ENCODE results near the gene RASA1.
"Not testable (repeated sequence)": the region's sequence is repeated elsewhere in the genome, so short reads cannot be mapped to it uniquely, and the experiment has no call there.

The RASA1 gene

DNA sequence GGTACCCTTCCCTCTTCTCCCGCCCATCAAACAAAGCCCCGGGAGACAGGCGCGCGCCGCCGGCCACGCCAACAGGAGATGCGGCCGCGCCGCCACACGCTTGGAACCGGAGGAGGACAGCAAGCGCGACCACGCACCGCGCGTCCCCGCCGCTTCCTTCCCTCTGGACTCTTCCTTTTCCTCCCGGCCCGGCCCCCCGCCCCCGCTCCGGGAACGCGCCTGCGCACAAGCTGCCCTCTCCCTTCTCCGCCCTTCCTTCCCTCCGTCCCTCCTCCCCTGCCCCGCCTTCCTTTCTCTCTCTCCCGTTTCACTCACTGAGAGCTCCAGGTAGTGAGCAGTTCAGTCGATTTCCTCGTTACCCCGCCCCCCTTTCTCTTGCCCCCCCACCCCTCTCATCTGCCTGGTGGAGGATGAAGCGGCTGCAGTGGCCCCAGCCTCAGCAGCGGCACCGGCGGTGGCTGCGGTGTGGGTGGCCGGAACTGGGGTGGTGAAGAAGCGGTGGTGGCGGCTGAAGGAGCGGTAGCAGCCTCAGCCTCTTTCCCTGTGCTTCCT, at the start of gene RASA1:
TSS of gene RASA1 (plus strand) at position 310 of the 552 bp plus-strand sequence. CDS start 569 bp downstream, outside the sequence.
- DNase-seq = peak; percentile 87

DNA sequence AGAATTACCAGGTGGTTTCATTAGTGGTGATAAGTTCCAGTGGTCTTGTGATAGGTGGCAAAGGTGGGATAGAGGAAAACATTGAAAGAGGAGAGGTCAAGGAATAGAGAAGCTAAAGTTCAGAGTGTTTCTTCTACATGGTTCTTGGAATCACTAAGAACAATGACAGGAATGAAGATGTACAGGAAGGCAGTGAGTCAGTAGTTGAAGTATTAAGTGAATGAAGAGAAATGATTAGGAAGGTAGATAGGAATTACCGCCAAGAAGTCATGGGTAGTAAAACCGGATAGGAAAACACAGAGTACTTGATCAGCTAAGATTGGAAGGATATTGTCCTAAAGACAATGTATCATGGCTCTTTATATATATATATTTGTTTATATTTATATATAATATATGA, 37.9 kb upstream of the RASA1 start:
- no peak for DNase-seq

DNA sequence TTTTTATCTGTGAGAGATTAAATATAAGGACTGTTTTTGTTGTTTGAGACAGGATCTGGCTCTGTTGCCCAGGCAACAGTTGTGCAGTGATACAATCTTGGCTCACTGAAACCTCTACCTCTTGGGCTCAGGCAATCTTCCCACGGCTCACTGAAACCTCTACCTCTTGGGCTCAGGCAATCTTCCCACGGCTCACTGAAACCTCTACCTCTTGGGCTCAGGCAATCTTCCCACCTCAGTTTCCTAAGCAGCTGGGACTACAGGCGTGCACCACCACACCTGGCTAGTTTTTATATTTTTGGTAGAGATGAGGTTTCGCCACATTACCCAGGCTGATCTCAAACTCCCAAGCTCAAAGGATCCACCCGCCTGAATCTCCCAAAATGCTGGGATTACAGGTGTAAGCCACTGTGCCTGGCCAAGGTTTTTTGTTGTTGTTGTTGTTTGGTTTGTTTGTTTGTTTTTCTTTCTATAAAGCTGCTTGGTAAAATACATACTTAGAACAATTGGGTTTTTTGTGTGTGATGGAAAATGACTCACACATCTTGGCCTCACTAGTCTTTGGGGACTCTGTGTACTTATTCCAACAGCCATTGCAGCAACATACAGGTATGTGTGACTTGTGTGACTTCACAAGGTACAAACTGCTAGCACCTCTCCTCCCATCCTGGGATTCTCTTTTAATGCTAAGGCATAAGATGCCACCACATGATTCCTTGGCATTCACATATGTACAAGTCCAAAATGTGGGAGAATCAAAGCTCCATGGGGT, 36.5 kb upstream of the RASA1 start:
- DNase-seq = no peak

DNA sequence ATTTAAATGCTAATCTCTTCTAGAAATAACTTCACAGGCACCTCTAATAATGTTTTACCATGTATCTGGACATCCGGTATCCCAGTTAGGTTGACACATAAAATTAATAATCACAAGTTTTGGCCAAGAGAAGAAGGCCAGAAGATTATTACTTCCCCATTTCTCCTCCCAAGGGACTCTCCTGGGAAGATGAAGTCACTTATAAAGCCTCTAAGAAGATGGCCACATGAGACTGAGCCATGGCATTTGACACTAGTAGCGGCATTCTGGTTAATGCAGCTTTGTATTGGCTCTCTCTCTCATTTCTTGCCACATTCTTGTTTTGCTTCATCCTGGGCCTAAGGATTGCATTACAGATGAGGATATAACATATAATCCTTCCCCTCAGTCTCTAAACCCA, 34.5 kb upstream of the RASA1 start:
- no peak for DNase-seq

- no peak for DNase-seq
These were observed 26.1 kb upstream of the RASA1 start for GRCh38 chr5:87241555-87241954.

GRCh38 chr5:87242242-87242641, 25.4 kb upstream of the RASA1 start:
- DNase-seq = no peak

GRCh38 chr5:87243161-87243844, 24.4 kb upstream of the RASA1 start:
- DNase-seq = no peak

DNA sequence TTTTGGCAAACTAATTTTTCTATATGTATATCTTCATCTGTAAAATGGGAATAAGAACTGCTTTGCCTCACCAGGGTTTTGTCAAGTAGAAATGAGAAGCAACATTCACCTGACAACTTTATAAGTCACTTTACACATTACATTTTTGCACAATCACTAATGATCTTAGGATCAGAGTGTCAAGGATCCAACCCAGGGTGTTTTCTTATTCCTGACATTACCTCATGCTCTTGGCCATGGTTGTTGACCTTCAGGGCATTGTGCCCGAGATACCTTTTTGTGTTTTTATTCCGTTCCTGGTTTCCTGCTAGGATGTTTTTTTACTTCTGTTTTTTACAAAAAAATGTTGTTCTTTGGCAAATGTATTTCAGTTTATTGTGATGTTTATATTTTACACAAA, 22.2 kb upstream of the RASA1 start:
- no peak for DNase-seq

GRCh38 chr5:87246061-87246460, 21.6 kb upstream of the RASA1 start:
- DNase-seq = no peak

- DNase-seq = no peak
These were observed 15.4 kb upstream of the RASA1 start for GRCh38 chr5:87252283-87252605.

DNA sequence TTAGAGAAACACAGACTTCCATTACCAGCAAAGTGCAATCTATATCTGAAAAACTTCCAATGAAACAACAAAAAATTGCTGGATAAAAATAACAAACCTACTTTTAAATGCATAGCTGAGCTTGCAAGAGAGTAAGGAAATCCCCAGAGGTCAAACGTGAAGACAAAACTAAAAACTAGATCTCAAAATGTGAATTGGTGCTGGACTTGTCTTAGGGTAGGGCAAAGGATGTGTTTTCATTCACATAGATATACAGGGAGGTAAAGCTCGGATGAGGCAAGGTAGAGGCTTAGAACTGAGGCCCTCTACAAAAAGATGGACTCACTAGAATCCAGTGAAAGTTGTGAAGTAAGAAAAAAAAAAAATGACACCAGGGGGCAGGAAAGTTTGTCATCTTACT, 13.6 kb upstream of the RASA1 start:
- DNase-seq = no peak

DNA sequence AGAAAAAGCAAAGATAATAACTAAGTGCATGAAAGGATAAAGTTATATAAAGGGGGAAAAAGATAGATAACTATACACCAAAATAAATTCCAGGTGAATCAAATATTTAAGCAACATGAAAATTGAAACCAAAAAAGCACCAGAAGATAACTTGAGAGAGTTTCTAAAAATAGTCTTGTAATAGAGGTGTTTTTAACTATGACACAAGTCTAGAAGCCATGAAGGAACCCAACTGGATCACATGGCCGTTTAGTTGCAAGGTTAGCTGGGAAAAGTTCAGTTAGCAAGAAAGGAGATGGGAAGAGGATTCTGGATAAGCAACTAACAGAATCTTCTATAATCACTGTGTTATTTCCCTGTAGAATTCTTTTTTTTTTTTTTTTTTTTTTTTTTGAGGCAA, 9.2 kb upstream of the RASA1 start:
- no peak for DNase-seq

- no peak for DNase-seq
These were observed 7.0 kb upstream of the RASA1 start for GRCh38 chr5:87260604-87261192.

DNA sequence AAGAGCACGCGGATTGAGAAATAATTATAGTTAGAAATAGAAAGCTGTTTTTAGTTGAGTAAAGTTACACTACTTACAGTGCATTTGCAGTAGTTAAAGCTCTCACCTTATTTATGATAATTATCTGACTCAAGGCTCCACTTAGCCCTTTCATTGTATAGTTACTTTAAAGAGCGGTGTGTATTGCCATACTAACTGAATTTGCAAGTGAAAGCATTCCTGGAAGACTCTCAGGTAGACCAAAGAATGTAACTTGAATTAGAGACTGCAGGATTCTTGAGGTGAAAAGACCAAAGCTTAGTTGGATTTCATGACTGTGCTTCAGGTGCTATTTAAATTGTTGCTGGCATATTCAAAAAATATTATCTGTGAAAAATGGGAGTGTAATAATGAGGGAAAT, 4.2 kb upstream of the RASA1 start:
- no peak for DNase-seq

DNA sequence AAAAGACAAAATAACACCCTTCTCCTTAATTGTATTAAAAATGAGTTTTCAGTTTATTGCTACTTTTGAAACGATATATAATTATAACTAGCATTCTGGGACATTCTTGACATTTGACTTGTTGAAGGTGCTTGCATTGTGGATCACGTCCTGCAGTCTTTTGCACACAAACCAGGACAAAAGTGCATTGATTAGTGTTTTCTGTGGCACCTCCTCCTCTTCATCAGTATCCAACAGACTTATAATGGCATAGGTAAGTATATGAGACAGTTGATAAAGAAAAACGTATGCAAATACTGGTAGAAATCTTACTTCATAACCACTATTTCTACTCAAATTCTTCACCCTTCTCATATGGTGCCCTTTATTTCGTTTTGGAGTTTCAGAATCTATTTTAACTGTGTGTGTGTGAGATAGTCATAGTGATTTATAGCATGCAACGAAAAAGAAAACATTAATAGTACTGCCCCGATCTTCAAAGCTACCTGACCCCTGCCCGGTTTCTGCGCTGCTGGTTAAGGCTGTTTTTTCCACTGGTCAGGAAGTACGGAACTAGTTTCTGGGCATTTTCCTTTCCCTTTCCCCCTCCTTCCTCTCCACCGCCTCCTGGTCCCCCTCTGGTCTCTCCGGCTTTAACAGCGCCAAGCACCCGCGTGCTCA, 639 bp upstream of the RASA1 start:
- DNase-seq = no peak

DNA sequence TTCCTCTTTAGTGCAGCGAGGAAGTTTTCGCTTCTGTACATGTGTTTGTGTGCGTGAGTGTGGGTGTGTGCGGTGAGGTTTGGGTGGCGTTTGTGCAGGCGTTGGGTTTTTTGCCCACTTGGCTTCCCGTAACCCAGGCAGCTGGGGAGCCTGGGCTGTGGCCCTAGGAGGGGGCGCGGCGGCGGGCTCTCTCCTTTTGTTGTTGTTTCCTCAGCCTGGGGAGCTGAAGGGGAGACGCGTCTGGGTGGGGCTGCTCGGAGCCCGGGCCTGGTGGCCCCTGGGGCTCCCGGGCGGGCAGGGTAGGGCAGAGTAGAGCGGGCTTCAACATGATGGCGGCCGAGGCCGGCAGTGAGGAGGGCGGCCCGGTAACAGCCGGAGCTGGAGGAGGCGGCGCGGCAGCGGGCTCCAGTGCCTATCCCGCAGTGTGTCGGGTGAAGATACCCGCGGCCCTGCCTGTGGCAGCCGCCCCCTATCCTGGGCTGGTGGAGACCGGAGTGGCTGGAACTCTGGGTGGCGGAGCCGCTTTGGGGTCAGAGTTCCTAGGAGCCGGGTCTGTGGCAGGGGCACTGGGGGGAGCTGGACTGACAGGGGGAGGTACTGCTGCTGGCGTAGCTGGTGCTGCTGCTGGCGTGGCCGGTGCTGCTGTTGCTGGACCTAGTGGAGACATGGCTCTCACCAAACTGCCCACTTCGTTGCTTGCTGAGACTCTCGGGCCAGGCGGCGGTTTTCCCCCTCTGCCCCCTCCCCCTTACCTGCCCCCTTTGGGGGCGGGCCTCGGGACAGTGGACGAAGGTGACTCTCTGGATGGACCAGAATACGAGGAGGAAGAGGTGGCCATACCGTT, 665 bp downstream of the RASA1 start:
- peak; percentile 74 for DNase-seq

GRCh38 chr5:87268970-87269377, 1.3 kb downstream of the RASA1 start:
- DNase-seq = no peak

DNA sequence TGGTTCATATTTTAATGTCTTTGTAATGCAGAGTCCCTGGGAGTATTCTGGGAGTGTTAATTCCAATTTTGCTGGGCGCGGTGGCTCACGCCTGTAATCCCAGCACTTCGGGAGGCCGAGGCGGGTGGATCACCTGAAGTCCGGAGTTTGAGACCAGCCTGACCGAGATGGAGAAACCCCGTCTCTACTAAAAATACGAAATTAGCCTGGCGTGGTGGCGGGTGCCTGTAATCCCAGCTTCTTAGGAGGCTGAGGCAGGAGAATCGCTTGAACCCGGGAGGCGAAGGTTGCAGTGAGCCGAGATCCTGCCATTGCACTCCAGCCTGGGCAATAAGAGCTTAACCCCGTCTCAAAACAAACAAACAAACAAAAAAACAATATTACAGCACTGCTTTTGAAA, 3.2 kb downstream of the RASA1 start:
- DNase-seq = not testable (repeated sequence)

DNA sequence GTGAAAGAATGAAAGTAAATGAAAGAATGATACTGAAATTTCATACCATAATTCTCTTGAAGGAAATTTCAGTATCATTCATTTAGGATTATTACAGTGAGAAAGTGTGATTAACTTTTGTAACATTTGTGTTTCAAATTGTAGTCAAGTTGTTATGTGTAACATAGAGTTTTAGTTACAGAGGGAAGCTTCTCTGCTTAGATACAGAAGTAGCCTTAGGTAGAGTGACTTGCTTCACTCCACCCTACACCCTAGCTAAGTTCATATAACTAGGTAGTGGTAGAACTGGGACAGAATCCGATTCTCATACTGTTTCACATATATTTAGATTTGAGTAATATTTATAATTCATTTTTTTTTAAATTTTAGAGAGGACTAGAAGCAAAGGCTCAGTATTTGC, 9.0 kb downstream of the RASA1 start:
- no peak for DNase-seq

DNA sequence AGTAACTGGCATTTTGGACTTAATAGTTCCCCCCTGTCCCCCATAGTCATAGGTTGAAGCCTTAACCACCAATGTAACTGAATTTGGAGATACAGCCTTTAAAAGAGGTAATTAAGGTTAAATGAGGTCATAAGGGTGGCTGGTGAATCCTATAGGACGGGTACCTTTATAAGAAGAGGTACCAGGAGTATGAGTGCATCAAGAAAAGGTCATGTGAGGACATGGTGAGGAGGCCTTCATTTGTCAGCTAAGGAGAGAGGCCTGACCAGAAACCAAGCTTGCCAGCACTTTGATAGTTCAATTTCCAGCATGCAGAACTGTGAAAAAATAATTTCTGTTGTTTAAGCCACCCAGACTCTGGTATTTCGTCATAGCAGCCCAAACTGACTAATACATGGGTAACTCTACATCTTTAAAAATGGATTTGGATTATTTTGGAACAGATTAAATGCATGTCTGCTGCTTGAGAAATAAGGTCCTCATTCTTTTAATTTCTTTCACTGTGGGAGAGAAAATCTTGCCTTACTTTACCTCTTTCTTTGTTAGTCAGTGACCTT, 9.7 kb downstream of the RASA1 start:
- DNase-seq = no peak

DNA sequence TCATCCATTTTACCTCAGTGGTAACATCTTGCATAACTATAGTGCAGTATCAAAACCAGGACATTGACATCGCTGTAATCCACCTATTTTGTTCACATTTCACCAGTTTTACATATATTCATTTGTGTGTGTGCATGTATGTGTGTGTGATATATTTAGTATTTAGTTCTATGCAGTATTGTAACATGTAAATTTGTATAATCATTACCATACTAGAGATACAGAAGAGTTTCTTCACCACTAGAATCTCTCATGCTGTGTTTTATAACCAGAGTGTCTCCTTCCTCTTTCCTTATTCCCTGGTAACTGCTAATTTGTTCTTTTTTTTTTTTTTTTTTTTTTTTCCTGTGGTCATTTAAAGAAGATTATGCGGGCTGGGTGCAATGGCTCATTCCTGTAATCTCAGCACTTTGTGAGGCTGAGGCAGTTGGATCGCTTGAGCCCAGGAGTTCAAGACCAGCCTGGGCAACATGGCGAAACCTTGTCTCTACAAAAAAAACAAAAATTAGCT, 11.0 kb downstream of the RASA1 start:
- no peak for DNase-seq

DNA sequence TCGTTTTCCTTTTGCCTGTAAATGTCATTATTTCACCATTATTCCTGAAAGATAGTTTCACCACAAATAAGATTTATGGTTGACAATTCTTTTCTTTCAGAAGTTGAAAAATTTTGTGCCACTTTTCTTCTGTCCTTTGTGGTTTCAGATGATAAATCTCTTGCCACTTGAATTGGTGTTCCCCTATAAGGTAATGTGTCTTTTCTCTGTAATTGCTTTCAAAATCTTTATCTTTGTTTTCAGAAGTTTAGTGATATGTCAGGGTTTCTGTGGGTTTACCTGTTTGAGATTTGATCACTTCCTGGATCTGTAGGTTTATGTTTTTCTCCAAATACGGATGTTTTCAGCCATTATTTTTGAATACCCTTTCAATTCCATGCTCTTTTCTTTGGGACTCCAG, 14.6 kb downstream of the RASA1 start:
- no peak for DNase-seq
